Stomach (tissue), 4 donors: ENCODE results near the gene FAM120B.

ENCODE experiments used
- EP300 ChIP-seq: sonication (generic); formaldehyde crosslinking; IDR thresholded peaks from one replicate; pipeline ENCODE4 v1.6.1; 2017; ENCODE audit warnings: antibody characterized with exemption
- POLR2A ChIP-seq, 4 donors: fragments of 450-650 bp; IDR thresholded peaks; one replicate each; pipeline ENCODE4 v1.6.1; 2016; ENCODE audit warnings: antibody characterized with exemption in 4 of 4, control low read depth in 2 of 4, mild to moderate bottlenecking in 1 of 4, moderate library complexity in 1 of 4
- POLR2AphosphoS5 ChIP-seq, 3 donors: sonication (generic); formaldehyde crosslinking; IDR thresholded peaks; one replicate each; pipeline ENCODE4 v1.6.1; 2016; ENCODE audit warnings: antibody characterized with exemption in 3 of 3
- TF ChIP-seq, protein P1 (sequence below), 7 experiments: fragments of 450-650 bp in 4 of 7; fragments of 200-600 bp in 3 of 7; sonication (generic) in 3 of 7; IDR thresholded peaks; one replicate each; pipeline ENCODE4 v1.5.1; 2016 to 2019; ENCODE audit warnings: antibody characterized with exemption in 7 of 7, control low read depth in 2 of 7, mild to moderate bottlenecking in 1 of 7

DNA sequence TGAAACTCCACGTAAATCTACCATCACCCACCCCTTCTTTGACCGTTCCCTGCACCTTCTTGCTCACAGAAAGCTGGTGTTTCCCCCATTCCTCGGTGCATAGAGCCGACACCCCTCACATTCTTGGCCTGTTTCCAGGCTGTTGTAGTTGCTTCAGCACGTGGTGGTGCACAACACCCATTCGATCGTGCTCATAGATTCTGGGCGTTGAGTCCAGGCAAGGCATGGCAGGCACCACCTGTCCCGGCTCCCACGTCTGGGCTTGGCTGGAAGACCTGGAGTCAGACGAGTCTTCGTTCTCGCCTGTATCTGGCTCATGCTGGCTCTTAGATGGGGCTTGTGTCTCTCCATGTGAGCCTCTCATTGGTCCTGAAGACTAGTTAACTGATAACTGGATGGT is 100.6 kb downstream of the FAM120B start:
- TF ChIP-seq, protein P1, sequence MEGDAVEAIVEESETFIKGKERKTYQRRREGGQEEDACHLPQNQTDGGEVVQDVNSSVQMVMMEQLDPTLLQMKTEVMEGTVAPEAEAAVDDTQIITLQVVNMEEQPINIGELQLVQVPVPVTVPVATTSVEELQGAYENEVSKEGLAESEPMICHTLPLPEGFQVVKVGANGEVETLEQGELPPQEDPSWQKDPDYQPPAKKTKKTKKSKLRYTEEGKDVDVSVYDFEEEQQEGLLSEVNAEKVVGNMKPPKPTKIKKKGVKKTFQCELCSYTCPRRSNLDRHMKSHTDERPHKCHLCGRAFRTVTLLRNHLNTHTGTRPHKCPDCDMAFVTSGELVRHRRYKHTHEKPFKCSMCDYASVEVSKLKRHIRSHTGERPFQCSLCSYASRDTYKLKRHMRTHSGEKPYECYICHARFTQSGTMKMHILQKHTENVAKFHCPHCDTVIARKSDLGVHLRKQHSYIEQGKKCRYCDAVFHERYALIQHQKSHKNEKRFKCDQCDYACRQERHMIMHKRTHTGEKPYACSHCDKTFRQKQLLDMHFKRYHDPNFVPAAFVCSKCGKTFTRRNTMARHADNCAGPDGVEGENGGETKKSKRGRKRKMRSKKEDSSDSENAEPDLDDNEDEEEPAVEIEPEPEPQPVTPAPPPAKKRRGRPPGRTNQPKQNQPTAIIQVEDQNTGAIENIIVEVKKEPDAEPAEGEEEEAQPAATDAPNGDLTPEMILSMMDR (IDR thresholded peaks at IDR 0.05) = no peak
- TF ChIP-seq EP300 (no peak), POLR2AphosphoS5 (IDR thresholded peaks at IDR 0.05) (no peak), POLR2A (IDR thresholded peaks at IDR 0.05) (no peak)
